Body of pancreas (tissue), 4 donors: ENCODE data around the gene FIGN.

Experiments
- POLR2A ChIP-seq, 3 donors: fragments of 450-650 bp; IDR thresholded peaks; one replicate each; pipeline ENCODE4 v1.6.1; 2016; ENCODE audit warnings: antibody characterized with exemption in 3 of 3, mild to moderate bottlenecking in 2 of 3
- TF ChIP-seq, protein P1 (sequence below), 7 experiments: fragments of 450-650 bp in 4 of 7; fragments of 200-600 bp in 3 of 7; sonication (generic) in 3 of 7; IDR thresholded peaks; one replicate each; pipeline ENCODE4 v1.5.1; 2016 to 2019; ENCODE audit warnings: antibody characterized with exemption in 7 of 7

DNA sequence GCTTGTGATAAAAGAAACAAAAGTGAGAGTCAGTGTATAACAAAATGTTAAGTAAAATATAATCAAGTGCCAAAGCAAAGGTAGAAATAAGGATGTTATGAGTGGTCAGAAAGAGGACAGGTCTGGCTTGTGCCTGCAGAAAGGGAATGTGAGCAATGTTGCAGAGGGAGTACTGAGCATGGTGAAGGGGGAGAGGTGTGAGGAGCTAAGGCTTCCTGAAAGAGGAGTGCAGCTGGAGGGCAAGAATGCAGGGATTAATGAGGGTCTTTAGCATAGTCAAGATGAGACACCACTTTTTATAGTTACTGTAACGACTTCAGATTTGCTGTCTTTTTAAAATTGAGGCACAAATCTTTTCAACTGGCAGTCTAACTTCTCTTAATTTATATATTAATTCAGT, 22.0 kb upstream of the FIGN start:
- TF ChIP-seq, protein P1, sequence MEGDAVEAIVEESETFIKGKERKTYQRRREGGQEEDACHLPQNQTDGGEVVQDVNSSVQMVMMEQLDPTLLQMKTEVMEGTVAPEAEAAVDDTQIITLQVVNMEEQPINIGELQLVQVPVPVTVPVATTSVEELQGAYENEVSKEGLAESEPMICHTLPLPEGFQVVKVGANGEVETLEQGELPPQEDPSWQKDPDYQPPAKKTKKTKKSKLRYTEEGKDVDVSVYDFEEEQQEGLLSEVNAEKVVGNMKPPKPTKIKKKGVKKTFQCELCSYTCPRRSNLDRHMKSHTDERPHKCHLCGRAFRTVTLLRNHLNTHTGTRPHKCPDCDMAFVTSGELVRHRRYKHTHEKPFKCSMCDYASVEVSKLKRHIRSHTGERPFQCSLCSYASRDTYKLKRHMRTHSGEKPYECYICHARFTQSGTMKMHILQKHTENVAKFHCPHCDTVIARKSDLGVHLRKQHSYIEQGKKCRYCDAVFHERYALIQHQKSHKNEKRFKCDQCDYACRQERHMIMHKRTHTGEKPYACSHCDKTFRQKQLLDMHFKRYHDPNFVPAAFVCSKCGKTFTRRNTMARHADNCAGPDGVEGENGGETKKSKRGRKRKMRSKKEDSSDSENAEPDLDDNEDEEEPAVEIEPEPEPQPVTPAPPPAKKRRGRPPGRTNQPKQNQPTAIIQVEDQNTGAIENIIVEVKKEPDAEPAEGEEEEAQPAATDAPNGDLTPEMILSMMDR (IDR thresholded peaks at IDR 0.05) = no peak
- no peak for TF ChIP-seq POLR2A (IDR thresholded peaks at IDR 0.05)
